Stomach (tissue), 9 donors: ENCODE data around the gene KIF1A. TPM values are rescaled to one million over a fixed set of nuclear protein-coding genes. Genes with fewer than 3 reads are reported as not detected.

ENCODE experiments used
- DNase-seq, 2 donors: peaks; one replicate each; pipeline versions ENCODE4 v3.0.0 to v3.0.0-alpha.2; 2013 to 2019
- H3K27ac ChIP-seq, 5 donors: fragments of 200-600 bp in 4 of 5; sonication (generic) in 4 of 5; one replicate each; pipeline ENCODE4 v1.5.1; 2013 to 2019; ENCODE audit warnings: mild to moderate bottlenecking in 1 of 5, moderate library complexity in 1 of 5
- H3K27me3 ChIP-seq, 3 donors: fragments of 200-600 bp; sonication (generic); one replicate each; pipeline ENCODE4 v1.5.1; 2017 to 2019; ENCODE audit warnings: mixed run types in 1 of 3
- H3K36me3 ChIP-seq, 4 donors: fragments of 200-600 bp; sonication (generic); 1 replicate in 3 of 4; 2 replicates in 1 of 4; pipeline ENCODE4 v1.5.1; 2016 to 2019
- H3K4me1 ChIP-seq, 4 donors: fragments of 200-600 bp; sonication (generic); one replicate each; pipeline ENCODE4 v1.5.1; 2016 to 2019
- H3K4me3 ChIP-seq, 4 donors: fragments of 200-600 bp; sonication (generic) in 3 of 4; one replicate each; pipeline ENCODE4 v1.5.1; 2016 to 2019; ENCODE audit warnings: mild to moderate bottlenecking in 1 of 4
- H3K9me3 ChIP-seq, 4 donors: fragments of 200-600 bp; sonication (generic); one replicate each; pipeline ENCODE4 v1.5.1; 2016 to 2019
- CTCF ChIP-seq, 7 experiments: fragments of 450-650 bp in 4 of 7; fragments of 200-600 bp in 3 of 7; sonication (generic) in 3 of 7; IDR thresholded peaks; one replicate each; pipeline ENCODE4 v1.5.1; 2016 to 2019; ENCODE audit warnings: antibody characterized with exemption in 7 of 7, control low read depth in 2 of 7, mild to moderate bottlenecking in 1 of 7
- EP300 ChIP-seq: sonication (generic); formaldehyde crosslinking; IDR thresholded peaks from one replicate; pipeline ENCODE4 v1.6.1; 2017; ENCODE audit warnings: antibody characterized with exemption
- POLR2A ChIP-seq, 4 donors: fragments of 450-650 bp; IDR thresholded peaks; one replicate each; pipeline ENCODE4 v1.6.1; 2016; ENCODE audit warnings: antibody characterized with exemption in 4 of 4, control low read depth in 2 of 4, mild to moderate bottlenecking in 1 of 4, moderate library complexity in 1 of 4
- POLR2AphosphoS5 ChIP-seq, 3 donors: sonication (generic); formaldehyde crosslinking; IDR thresholded peaks; one replicate each; pipeline ENCODE4 v1.6.1; 2016; ENCODE audit warnings: antibody characterized with exemption in 3 of 3
- whole genome bisulfite sequencing, 5 donors: extraction: QIAGEN DNeasy Blood & Tissue Kit in 3 of 5; methylation state at CpG; one replicate each; pipeline versions ENCODE4 v1.1.5 to v1.1.7; 2013 to 2018; 5-methylcytosine and 5-hydroxymethylcytosine counted together
- intact Hi-C: fragments of 100-400 bp; cut with DNase I; formaldehyde crosslinking; loops from one replicate; pipeline ENCODE4 v1.15.1; 2023; ENCODE audit warnings: low total_unique reads
- polyA plus RNA-seq, 3 donors: library from polyadenylated mRNA; stranded (reverse); fragments of 200-250 nt; gene quantifications; one replicate each; pipeline ENCODE4 v1.2.3, GENCODE V29; 2013
- total RNA-seq, 5 donors: library from RNA; depleted of rRNA; stranded (reverse); fragments of >200 nt; gene quantifications; one replicate each; pipeline versions ENCODE4 v1.1.0 to v1.2.3, GENCODE V29; 2014 to 2016
- donor health status: healthy with polysubstance abuse.
- donor health status: Bipolar disorder and iron deficiency.
- donor health status: healthy.

KIF1A gene
- total and polyA plus RNA-seq, 8 donors: 0.15 to 12.5 (median 2.5) TPM

- 80 to 87% (median 82%) methylated on average over 7 of the region's 7 CpGs; no CpG with 5 or more reads in 1 of the 5 donors for WGBS, 5 donors
- TF ChIP-seq POLR2AphosphoS5 (IDR thresholded peaks at IDR 0.05) (no peak), CTCF (IDR thresholded peaks at IDR 0.05) (no peak), POLR2A (IDR thresholded peaks at IDR 0.05) (no peak), EP300 (no peak)
- no peak overlapping the region for H3K4me3 ChIP-seq
Observed at GRCh38 chr2:240737958-240738357, 82.1 kb downstream of the KIF1A start.

GRCh38 chr2:240737512-240737911, 82.5 kb downstream of the KIF1A start:
- no peak for TF ChIP-seq POLR2AphosphoS5 (IDR thresholded peaks at IDR 0.05)
- no peak for TF ChIP-seq EP300
- TF ChIP-seq POLR2A (IDR thresholded peaks at IDR 0.05): no peak
- no peak for TF ChIP-seq CTCF (IDR thresholded peaks at IDR 0.05)
- Histone ChIP-seq H3K36me3 (no peaks in the 10 kb centered on the region), H3K9me3 (no peaks in the 10 kb centered on the region), H3K27ac (no peak overlapping the region), H3K27me3 (peaks cover 0 to 26% (median 0%) of the 10 kb centered on the region in 3 donors), H3K4me3 (no peak overlapping the region), H3K4me1 (no peaks in the 10 kb centered on the region)
- WGBS, 5 donors: 54 to 73% (median 65%) methylated on average over 5 of the region's 5 CpGs
- no peak for DNase-seq
- intact Hi-C loops: no loop called here

More at GRCh38 chr2:240737958-240738357, 82.1 kb downstream of the KIF1A start:
- no peaks in the 10 kb centered on the region for H3K4me1 ChIP-seq
- intact Hi-C loops: no loop called here
- no peak for DNase-seq
- no peaks in the 10 kb centered on the region for H3K9me3 ChIP-seq
- no peak overlapping the region for H3K27ac ChIP-seq
- no peaks in the 10 kb centered on the region for H3K36me3 ChIP-seq
- peaks cover 0 to 26% (median 0%) of the 10 kb centered on the region in 3 donors for H3K27me3 ChIP-seq

GRCh38 chr2:240736281-240737250, 83.5 kb downstream of the KIF1A start:
- no peak for TF ChIP-seq POLR2A (IDR thresholded peaks at IDR 0.05)
- no peak for TF ChIP-seq CTCF (IDR thresholded peaks at IDR 0.05)
- TF ChIP-seq POLR2AphosphoS5 (IDR thresholded peaks at IDR 0.05): no peak
- no peak for TF ChIP-seq EP300
- intact Hi-C loops: no loop called here
- H3K9me3 ChIP-seq: no peaks in the 10 kb centered on the region
- H3K27ac ChIP-seq: no peak overlapping the region
- no peaks in the 10 kb centered on the region for H3K36me3 ChIP-seq
- 79 to 85% (median 82%) methylated on average over 21 to 35 of the region's 35 CpGs for WGBS, 5 donors
- no peak overlapping the region for H3K4me3 ChIP-seq
- H3K27me3 ChIP-seq: peaks cover 0 to 27% (median 0%) of the 10 kb centered on the region in 3 donors
- no peak for DNase-seq
- H3K4me1 ChIP-seq: no peaks in the 10 kb centered on the region

- H3K36me3 ChIP-seq: no peaks in the 10 kb centered on the region
- no peak overlapping the region for H3K4me3 ChIP-seq
- DNase-seq: no peak
- H3K4me1 ChIP-seq: peaks cover 0 to 4% (median 0%) of the 10 kb centered on the region in 4 donors
- 73 to 87% (median 87%) methylated on average over 4 to 10 of the region's 10 CpGs for WGBS, 5 donors
- peaks cover 0 to 38% (median 10%) of the 10 kb centered on the region in 3 donors for H3K27me3 ChIP-seq
- intact Hi-C loops: no loop called here
- no peaks in the 10 kb centered on the region for H3K9me3 ChIP-seq
- TF ChIP-seq EP300 (no peak), POLR2A (IDR thresholded peaks at IDR 0.05) (no peak), CTCF (IDR thresholded peaks at IDR 0.05) (no peak), POLR2AphosphoS5 (IDR thresholded peaks at IDR 0.05) (no peak)
- H3K27ac ChIP-seq: no peak overlapping the region
Observed at GRCh38 chr2:240735476-240735875, 84.5 kb downstream of the KIF1A start.
